Ishikawa (cell line): ENCODE results near the gene THAP3.

Experiments used
- CEBPB ChIP-seq: IDR thresholded peaks from 2 replicates; pipeline ENCODE4 v1.6.1; 2012
- CREB1 ChIP-seq: IDR thresholded peaks from 2 replicates; pipeline ENCODE4 v1.6.1; 2012; ENCODE audit warnings: low read depth
- EGR1 ChIP-seq: IDR thresholded peaks from 2 replicates; pipeline ENCODE4 v1.6.1; 2012
- EP300 ChIP-seq: IDR thresholded peaks from 2 replicates; pipeline ENCODE4 v1.6.1; 2012; ENCODE audit warnings: borderline replicate concordance
- FOXM1 ChIP-seq: IDR thresholded peaks from 2 replicates; pipeline ENCODE4 v1.6.1; 2012; ENCODE audit warnings: low read depth, borderline replicate concordance
- MAX ChIP-seq: IDR thresholded peaks from 2 replicates; pipeline ENCODE4 v1.6.1; 2012
- NFIC ChIP-seq: IDR thresholded peaks from 2 replicates; pipeline ENCODE4 v1.6.1; 2012
- RAD21 ChIP-seq: IDR thresholded peaks from 2 replicates; pipeline ENCODE4 v1.6.1; 2012; ENCODE audit warnings: low read depth
- REST ChIP-seq: IDR thresholded peaks from 2 replicates; pipeline ENCODE4 v1.6.1; 2012; ENCODE audit warnings: low read depth, mild to moderate bottlenecking
- TAF1 ChIP-seq: IDR thresholded peaks from 2 replicates; pipeline ENCODE4 v1.6.1; 2012; ENCODE audit warnings: low read depth, mild to moderate bottlenecking
- TCF12 ChIP-seq: IDR thresholded peaks from 2 replicates; pipeline ENCODE4 v1.6.1; 2012; ENCODE audit warnings: low read depth
- TEAD4 ChIP-seq: IDR thresholded peaks from 2 replicates; pipeline ENCODE4 v1.6.1; 2012
- USF1 ChIP-seq: IDR thresholded peaks from 2 replicates; pipeline ENCODE4 v1.6.1; 2012
- YY1 ChIP-seq: IDR thresholded peaks from 2 replicates; pipeline ENCODE4 v1.6.1; 2012; ENCODE audit warnings: low read depth
- ZBTB7A ChIP-seq: IDR thresholded peaks from 2 replicates; pipeline ENCODE4 v1.6.1; 2012; ENCODE audit warnings: low read depth

Gene THAP3

GRCh38 chr1:6657138-6657537 lies 32.5 kb downstream of the THAP3 start:
- TF ChIP-seq TAF1 (no peak), EP300 (no peak), FOXM1 (no peak), MAX (no peak), EGR1 (no peak), NFIC (no peak), REST (no peak), RAD21 (no peak)

- TF ChIP-seq TCF12 (no peak), NFIC (no peak), MAX (no peak), EGR1 (no peak), TEAD4 (no peak), CREB1 (no peak), CEBPB (no peak), EP300 (no peak), REST (no peak), RAD21 (no peak), YY1 (no peak), FOXM1 (no peak), ZBTB7A (no peak)
Observed at GRCh38 chr1:6658359-6659060, 33.8 kb downstream of the THAP3 start.

GRCh38 chr1:6660415-6661049 lies 35.9 kb downstream of the THAP3 start:
- TF ChIP-seq TCF12: no peak
- no peak for TF ChIP-seq NFIC
- TF ChIP-seq CEBPB: no peak
- TF ChIP-seq YY1: no peak
- no peak for TF ChIP-seq MAX
- TF ChIP-seq FOXM1: no peak
- no peak for TF ChIP-seq REST
- TF ChIP-seq EGR1: no peak
- no peak for TF ChIP-seq RAD21
- no peak for TF ChIP-seq EP300
- no peak for TF ChIP-seq USF1
- no peak for TF ChIP-seq CREB1
- no peak for TF ChIP-seq TEAD4
- TF ChIP-seq ZBTB7A: no peak
- TF ChIP-seq TAF1: no peak

GRCh38 chr1:6666696-6667095 lies 42.0 kb downstream of the THAP3 start:
- TF ChIP-seq EP300 (no peak), FOXM1 (no peak), YY1 (no peak), TAF1 (no peak), REST (no peak), RAD21 (no peak), TEAD4 (no peak), MAX (no peak), ZBTB7A (no peak), CREB1 (no peak)
